ENCODE data around the gene FCF1. TPM values are rescaled to one million over a fixed set of nuclear protein-coding genes. Genes with fewer than 3 reads are reported as not detected.

FCF1 gene
- total and polyA plus RNA-seq, 4 donors, result 7.6 to 41.2 (median 38.6) TPM

DNA sequence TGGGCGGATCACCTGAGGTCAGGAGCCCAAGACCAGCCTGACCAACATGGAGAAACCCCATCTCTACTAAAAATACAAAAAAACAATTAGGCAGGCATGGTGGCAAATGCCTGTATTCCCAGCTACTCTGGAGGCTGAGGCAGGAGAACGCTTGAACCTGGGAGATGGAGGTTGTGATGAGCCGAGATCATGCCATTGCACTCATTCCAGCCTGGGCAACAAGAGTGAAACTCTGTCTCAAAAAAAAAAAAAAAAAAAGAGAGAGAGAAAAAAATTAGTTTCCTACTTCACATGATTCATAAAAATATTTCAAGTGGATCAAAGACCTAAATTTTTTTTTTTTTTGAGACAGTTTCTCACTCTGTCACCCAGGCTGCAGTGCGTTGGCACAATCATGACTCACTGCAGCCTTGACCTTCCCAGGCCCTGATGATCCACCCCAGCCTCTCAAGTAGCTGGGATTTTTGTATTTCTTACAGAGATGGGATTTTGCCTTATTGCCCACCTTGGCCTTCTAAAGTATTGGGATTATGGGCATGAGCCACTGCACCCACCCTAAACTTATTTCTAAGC, 24.9 kb downstream of the FCF1 start:
- Histone ChIP-seq H3K4me1 (ENCODE audit: control insufficient read depth in 5 of 5, insufficient read depth in 5 of 5, low read length in 5 of 5) (no peaks in the 10 kb centered on the region), H3K27ac (ENCODE audit: low read depth in 1 of 2, low read length in 1 of 2) (no peak overlapping the region), H3K36me3 (ENCODE audit: control insufficient read depth in 4 of 4, insufficient read depth in 4 of 4, low read length in 4 of 4) (peaks cover 13 to 25% (median 19%) of the 10 kb centered on the region in 4 donors), H3K9ac (ENCODE audit: insufficient read depth in 1 of 2, low read length in 2 of 2) (no peak overlapping the region), H3K27me3 (ENCODE audit: control insufficient read depth in 3 of 3, insufficient read depth in 3 of 3, low read length in 2 of 3) (no peaks in the 10 kb centered on the region), H3K4me3 (no peak overlapping the region), H3K9me3 (ENCODE audit: control insufficient read depth in 4 of 4, insufficient read depth in 3 of 4, low read length in 3 of 4) (no peaks in the 10 kb centered on the region)
- no peak for ATAC-seq (ENCODE audit: insufficient read depth, low FRiP score)
- TF ChIP-seq CTCF (IDR thresholded peaks at IDR 0.05; ENCODE audit: control extremely low read depth, extremely low read depth), result no peak
- WGBS, 2 donors, result 93 to 99% methylated on average over 4 of the region's 4 CpGs
- no peak for DNase-seq

DNA sequence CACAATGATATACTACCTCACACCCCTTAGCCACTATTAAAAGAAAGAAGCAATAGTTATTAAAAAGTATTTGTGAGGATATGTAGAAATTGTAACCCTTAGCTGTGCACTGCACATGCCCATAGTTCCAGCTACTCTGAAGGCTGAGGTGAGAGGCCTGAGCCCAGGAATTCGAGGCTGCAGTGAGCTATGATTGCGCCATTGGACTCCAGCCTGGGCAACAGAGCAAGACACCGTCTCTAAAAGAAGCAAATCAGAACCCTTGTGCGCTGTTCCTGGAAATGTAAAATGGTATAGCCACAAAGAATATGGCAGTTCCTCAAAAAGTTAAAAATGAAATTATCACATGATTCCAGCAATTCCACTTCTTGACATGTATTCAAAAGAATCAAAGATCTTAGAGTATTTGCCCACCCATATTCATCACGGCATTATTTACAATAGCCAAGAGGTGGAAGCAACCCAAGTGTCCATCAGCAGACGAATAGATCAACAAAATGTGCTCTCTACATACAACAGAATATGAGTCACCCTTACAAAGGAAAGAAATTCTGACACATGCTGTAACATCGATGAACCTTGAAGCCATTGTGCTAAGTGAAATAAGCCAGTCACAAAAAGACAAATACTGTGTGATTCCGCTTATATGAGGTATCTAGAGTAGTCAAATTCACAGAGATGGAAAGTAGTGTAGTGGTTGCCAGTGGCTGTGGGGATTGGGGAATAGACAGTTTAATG, 26.5 kb downstream of the FCF1 start:
- Histone ChIP-seq H3K9me3 (ENCODE audit: control insufficient read depth in 4 of 4, insufficient read depth in 3 of 4, low read length in 3 of 4) (no peaks in the 10 kb centered on the region), H3K4me3 (no peak overlapping the region), H3K4me1 (ENCODE audit: control insufficient read depth in 5 of 5, insufficient read depth in 5 of 5, low read length in 5 of 5) (no peaks in the 10 kb centered on the region), H3K27me3 (ENCODE audit: control insufficient read depth in 3 of 3, insufficient read depth in 3 of 3, low read length in 2 of 3) (no peaks in the 10 kb centered on the region), H3K9ac (ENCODE audit: insufficient read depth in 1 of 2, low read length in 2 of 2) (no peak overlapping the region), H3K36me3 (ENCODE audit: control insufficient read depth in 4 of 4, insufficient read depth in 4 of 4, low read length in 4 of 4) (peaks cover 8 to 13% (median 10%) of the 10 kb centered on the region in 4 donors), H3K27ac (ENCODE audit: low read depth in 1 of 2, low read length in 1 of 2) (no peak overlapping the region)
- TF ChIP-seq CTCF (IDR thresholded peaks at IDR 0.05; ENCODE audit: control extremely low read depth, extremely low read depth), result no peak
- ATAC-seq (ENCODE audit: insufficient read depth, low FRiP score) (no peak), DNase-seq (no peak)
- WGBS, 2 donors, result 94% methylated on average over 8 of the region's 8 CpGs

DNA sequence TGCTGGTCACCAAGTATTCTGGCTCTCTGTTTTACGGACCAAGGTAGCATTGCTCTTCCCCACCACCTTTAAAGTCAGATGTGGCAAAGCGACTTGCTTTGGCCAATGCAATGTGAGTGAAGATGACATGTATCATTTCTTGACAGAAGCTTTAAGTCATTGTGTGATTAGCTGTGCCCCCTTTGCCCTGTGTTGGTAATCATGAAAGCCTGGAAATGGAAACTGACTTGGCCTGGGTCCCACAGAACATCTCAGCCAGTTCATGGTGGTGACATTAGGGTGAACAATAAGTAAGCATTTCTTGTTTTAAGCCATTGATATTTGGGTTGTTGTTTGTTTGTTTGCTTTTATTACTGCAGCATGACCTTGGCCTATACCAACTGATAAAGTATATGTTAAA, 34.3 kb downstream of the FCF1 start:
- WGBS, 2 donors, result 94 to 96% methylated on average over 2 of the region's 2 CpGs
- ATAC-seq (ENCODE audit: insufficient read depth, low FRiP score), result no peak
- no peak for TF ChIP-seq CTCF (IDR thresholded peaks at IDR 0.05; ENCODE audit: control extremely low read depth, extremely low read depth)

More for the DNA sequence above, 34.3 kb downstream of the FCF1 start:
- DNase-seq, result no peak
- no peaks in the 10 kb centered on the region for H3K27me3 ChIP-seq (ENCODE audit: control insufficient read depth in 3 of 3, insufficient read depth in 3 of 3, low read length in 2 of 3)
- no peak overlapping the region for H3K27ac ChIP-seq (ENCODE audit: low read depth in 1 of 2, low read length in 1 of 2)
- H3K4me3 ChIP-seq, result no peak overlapping the region
- H3K9ac ChIP-seq (ENCODE audit: insufficient read depth in 1 of 2, low read length in 2 of 2), result no peak overlapping the region
- H3K4me1 ChIP-seq (ENCODE audit: control insufficient read depth in 5 of 5, insufficient read depth in 5 of 5, low read length in 5 of 5), result no peaks in the 10 kb centered on the region
- H3K9me3 ChIP-seq (ENCODE audit: control insufficient read depth in 4 of 4, insufficient read depth in 3 of 4, low read length in 3 of 4), result no peaks in the 10 kb centered on the region
- H3K36me3 ChIP-seq (ENCODE audit: control insufficient read depth in 4 of 4, insufficient read depth in 4 of 4, low read length in 4 of 4), result no peaks in the 10 kb centered on the region
